DMS 273 (cell line): ENCODE measurements around the gene BABAM2.

Experiments used
- DNase-seq: peaks from one replicate; lab custom pipeline; 2025; ENCODE audit not compliant: unreplicated experiment; lab: John Stamatoyannopoulos, UW

The BABAM2 gene

DNA sequence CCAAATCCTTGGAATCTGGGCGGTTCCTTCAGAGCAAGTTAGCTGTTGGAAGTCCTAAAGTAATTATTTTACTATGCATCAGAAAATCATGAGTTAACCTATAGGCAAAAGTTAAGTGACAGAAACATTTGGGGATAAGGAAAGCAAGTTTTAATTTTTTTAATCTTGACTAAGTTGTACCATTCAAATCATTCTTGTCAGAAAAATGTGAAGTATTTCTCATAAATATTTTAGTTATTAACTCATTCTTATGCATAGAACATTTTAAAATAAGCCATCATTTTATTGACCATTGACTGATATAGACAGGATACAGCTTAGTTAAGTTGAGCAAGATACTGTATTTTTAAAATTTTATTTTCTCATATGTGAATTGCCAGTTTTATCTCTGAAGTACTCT, 403.9 kb downstream of the BABAM2 start:
- DNase-seq: no peak

DNA sequence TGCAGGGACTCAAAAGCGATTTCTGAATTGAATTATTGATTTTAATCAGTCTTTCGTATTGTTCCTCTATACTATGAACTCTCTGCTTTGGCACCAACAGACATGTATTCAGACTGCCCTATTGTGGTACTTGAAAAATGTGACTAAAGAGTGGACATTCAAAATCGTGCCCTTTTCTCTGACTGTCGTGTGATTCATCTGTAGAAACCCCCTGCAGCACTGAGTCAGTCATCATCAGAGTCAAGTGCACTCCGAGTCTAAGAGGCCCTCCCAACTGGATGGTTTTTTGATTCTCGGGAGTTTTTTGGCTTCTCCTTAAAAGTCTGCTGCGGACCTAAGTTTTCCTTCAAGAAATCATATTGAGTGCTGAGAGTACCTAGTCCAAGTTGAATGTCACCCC, 405.7 kb downstream of the BABAM2 start:
- DNase-seq: no peak

DNA sequence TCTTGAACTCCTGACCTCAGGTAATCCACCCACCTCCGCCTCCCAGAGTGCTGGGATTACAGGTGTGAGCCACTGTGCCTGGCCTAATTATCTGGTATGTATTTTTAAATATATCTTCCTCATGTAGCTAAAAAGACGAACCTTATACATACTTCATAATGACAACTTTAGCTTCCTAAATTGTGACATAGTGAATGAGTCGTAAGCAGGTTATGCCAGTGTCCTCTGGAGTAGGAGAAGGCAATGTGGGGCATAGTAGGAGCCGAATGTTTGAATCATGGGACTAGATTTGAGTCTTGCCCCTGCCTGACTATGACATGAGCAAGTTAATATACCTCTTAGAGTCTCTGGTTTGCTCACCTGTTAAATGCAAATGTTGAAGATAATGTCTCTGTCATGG, 406.4 kb downstream of the BABAM2 start:
- no peak for DNase-seq

DNA sequence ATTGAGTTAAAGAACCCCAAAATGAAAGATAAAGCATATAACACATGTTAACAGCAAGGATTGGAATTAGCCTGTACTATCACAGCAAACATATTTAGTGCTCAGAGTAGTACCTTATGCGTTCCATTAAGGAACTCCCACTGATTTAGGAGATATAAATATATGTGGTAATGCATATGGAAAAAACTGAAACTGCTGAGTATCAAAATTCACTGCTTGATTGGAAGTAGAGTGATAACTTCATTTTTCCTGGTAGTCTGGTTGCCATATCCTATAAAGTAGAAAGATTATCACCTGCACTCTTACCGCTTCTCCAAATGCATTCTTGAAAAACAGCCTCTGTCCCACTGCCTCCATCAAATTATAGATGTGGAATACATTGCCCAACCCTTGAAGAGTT, 407.0 kb downstream of the BABAM2 start:
- no peak for DNase-seq

DNA sequence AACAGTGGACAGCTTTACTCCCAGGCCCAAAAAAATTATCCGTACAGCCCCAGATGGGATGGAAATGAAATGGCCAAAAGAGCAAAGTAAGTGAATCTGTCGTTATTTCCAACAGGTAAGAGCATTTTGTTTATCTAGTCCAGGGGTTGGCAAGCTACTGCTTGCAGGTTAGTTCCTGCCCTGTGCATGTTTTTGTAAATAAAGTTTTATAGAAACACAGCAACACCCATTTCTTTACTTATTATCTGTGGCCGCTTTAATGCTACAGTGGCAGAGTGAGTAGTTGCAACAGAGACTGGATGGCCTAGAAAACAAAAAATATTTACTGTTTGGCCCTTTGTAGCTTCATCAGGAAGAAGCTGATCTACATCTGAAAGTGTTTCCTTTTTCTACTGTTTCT, 407.9 kb downstream of the BABAM2 start:
- no peak for DNase-seq

DNA sequence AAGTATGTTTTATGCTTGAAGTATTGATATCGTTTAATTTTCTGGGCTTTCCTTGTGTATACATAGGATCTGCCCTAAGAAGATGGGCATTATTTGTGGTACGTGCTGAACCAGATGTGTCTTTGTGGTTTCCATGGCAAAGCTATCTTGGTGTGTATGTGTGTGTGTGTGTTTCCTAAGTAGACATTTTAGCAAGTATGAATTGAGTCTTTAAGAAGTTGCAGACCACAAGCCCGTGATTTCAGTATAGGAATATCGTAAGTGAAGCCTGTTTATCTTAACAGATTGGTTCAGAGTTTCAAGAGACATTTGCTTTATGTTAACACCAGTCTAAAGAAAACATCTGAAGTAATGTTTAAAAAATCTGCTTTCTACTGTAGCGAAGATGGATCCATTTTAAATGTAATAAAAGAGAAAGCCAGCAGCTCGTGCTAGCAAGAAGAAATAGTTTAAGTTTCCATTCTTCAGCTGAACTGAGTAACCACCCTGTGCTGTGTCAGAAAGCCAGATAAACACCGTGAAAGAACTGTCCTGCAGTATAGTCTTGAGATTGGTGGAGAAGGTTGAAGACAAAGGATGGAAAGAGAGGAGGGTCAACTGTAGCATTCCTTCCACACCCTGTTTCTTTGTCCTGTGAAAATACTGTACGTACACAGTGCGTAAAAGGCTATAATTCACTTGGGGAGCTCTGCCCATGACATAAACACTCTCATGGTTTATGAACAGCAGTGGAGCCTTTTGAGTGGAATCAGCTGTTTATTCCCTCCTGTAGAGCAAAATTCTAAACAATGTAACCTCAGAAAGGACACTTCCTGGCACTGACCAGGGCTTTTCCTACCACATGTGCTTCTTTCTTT, 410.2 kb downstream of the BABAM2 start:
- no peak for DNase-seq

DNA sequence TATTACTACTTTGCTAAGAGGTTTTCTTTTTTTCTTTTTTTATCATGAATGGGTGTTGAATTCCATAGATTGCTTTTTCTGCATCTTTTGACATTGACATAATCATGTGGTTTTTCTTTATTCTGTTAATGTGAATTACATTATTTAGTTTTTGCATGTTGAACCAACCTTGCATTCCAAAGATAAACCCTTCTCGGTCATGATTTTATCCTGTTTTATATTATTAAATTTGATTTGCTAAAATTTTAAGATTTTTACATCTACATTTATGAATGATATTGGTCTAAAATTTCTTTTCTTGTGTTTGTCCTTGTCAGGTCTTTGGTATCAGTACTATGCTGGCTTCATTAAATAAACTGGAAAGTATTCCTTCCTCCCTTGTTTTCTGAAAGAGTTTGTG, 414.7 kb downstream of the BABAM2 start:
- DNase-seq: no peak

DNA sequence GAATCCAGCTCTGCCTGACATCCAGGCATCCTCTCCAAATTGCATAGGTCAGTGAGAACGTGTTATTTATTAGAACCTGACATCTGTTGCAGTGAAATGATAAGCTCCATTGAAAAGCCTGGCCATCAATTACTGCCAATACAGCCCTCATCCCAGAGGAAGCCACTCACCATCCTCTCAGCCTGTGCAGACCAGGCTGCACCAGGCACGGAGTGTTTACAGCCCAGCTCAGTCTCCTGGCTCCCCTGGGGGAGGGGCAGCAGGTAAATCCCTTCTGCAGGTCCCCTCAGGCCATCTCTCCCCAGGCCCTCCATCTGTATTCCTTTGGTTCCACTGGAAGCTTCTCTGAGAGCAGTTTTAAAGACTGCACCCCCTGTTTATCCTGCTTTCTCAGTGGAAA, 419.6 kb downstream of the BABAM2 start:
- no peak for DNase-seq

DNA sequence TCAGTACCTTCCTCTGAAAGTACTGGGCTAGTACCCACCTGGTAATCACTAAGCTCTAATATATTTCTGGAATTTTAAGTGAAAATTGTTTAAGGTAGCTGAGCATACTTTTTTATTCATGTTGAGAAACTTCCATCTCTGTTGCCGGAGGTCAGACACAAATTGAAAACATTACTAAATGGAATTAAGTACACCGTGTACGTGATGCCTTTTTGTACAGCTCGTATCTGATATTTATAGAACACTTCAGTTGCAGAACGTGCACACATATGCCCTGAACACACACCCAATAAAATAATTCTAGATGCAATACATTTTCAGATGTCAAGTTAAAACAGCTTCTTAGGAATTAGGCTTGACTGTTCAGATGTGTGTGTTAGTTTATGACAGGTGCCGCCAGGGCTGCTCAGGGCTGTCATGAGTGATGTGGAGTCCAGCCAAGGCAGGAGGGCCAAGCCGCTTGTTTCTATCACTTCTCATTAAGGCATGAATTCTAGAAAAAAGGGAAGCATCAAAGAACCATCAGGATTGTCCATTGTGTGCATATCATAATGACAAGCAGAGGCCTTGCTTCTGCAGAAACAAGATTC, 421.2 kb downstream of the BABAM2 start:
- DNase-seq: no peak

DNA sequence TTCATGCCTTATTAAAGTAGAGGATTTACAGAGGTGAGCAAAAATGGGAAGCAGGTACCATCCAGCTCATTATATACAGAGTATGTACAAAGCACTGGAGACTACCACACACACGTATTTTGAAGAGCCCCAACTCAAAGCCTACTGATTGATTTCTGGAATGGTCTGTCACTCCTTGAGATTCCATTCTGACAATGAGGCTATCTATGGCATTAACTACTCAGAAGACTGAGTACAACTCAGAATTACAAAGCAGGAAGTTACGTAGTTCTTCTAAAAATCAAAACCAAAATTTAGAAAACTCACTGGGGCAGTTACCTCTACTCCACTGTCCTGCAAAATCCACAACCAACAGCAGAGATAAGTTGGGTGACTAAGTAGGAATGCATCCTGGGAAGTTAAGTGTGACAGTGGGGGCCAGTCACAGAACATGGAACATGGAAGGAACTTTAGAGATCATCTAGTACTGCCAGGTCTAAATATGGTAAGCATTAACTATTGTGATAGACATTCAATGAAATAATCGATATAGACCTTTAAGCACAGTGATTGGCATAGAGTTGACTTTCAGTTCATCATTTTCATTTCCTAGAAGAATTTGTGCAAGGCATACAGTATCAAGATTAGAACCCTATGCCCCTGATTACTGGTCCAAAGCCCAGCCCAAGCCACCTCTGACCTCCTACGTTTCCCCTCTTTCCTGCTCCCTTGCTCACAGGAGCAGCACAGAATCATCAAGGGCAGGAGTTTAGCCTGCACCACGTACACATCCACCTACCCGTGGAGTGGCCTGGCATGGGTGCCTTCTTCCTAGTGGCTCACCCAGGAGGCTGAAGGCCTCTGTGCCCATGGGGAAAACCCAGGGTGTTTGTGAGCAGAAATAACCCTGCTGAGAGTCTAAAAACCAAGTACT, 422.0 kb downstream of the BABAM2 start:
- DNase-seq: no peak

DNA sequence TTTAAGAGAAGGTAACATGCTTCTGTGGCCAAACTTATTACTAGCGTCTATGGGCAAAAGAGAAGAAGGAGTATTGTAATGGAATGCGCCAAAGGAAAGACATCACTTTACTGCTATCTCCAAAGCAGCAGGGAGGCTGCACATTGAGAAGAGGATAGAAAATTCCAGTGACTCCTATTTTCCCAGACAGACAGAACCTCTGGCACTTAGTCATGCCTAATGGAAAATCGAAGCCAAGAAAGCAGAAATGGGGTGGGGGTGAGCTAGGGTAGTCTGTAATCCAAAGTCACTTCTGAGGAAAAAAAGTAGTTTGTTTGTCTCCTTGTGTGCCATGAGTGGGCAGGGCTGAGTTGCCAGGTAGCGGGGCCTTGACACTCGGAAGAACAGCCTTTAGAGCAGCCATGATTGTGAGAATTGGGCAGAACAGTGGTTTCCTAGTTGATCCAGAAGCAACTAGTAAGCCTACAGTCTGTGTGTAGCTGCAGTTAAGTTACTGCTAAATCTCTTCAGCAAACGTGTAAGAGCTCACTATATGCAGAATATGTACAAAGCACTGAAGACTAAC, 422.8 kb downstream of the BABAM2 start:
- no peak for DNase-seq

DNA sequence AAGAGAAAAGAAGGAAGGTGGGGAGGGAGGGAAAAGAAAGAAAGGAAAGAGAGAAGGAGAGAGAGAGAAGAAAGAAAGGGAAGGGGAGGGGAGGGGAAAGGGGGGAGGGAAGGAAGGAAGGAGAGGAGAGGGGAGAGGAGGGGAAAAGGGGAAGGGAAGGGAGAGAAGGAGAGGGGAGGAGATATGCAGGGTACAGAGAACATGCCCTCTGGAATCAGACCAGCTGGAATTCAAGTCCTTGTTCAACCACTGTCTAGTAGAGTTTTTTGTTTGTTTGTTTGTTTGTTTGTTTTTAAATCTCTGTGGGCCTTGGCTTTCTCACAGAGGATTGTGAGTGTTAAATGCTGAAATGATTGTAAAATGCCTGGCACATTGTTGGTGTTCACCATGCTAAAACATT, 424.4 kb downstream of the BABAM2 start:
- DNase-seq: no peak

DNA sequence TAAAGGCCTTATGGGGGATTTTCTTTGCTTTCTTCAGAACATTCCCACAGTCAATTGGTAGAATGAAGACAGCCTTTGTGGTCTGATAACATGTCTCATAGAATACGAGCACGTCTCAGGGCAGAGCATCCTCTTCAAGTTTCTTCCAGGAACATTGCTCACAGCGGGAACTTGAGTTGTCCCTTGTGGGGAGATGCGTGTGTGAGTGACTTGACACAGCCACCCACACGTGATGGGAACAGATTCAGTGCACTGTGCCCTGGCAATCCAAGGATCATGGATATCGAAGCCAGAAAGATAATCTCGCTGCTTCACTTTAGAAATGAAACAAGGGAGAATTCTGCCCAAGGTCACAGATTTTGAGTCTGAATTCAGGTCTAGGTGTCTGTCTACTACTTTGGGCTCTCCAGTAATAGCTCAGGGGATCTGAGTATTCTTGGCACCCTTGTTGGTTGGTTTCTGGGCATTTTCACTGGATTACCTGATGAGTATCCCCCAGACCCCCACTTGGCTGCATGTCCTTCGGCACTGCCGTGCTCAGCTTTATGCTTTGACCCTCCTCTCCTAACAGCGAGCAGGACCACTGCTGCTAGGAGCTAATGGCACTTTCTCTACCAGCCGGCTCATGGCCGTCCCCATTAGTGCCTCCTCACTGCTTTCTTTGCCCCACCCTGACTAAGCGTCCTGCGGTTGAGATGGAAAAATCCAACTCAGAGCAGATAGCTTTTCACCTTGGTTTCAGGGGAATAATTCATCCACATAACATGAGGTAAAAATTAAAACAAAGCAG, 426.2 kb downstream of the BABAM2 start:
- no peak for DNase-seq

DNA sequence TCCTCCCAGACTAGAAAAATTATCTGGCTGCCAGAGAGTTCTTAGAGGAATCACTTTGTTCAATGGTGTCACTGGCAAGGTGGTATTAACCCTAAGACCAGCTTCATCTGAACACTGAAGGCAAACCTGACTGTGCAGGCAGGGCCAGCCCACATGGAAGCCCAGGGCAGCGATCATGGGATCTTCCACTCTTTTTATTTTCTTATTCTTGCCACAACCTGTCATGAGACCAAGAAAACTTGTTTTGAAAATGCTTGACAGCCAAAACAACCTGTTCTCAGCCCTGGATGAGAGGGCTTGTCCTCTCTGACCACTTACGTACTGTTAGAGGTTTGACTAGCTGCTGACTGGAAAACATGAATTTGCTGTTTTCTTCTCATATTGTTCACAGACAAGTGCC, 426.9 kb downstream of the BABAM2 start:
- no peak for DNase-seq

DNA sequence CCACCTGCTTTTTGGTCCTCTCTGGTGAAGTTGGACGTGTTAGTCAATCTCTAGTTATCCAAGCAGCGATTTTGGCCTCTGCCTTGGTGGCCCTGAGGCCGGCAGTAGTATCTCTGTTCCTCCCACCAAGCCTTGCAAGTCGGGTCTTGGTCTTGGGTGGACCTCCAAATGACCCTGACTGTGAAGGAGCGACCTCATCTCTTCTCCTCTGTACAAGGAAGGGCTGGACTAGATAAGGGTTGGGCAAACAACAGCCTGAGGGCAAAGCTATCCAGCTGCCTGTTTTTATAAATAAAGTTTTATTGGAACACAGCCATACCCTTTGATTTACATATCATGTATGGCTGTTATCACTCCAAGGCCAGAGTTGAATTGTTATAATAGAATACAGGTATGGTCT, 427.5 kb downstream of the BABAM2 start:
- no peak for DNase-seq

DNA sequence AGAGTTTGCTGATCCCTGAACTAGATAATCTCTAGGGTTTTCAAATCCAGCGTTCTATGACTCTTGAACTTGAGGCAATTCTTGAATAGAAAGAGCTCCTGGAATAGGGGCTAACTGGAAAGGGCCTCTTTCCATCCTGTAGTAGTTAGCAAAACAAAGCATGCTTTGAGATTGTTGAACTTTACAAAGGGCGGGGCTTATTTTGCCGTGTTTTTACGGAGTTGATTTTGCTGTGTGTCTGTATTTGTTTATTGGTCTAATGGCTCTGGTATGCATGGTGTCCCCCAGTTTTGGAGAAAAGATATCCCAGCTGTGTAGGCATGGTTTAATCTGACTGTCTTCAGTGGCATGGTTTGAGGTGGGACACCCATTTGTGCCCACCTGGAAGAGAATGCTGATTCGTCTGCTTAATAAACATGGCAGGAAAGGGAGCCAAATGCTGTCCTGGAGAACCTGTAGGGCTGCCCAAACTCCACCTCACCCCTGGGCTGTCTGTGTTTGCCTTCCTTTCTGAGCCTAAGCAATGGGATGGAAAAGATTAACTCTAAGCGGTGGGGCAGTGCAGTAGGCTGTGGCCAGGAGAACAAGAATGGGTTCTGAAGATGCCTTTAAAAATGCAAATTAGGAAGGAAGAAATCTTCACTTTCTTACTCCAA, 428.1 kb downstream of the BABAM2 start:
- DNase-seq: no peak

DNA sequence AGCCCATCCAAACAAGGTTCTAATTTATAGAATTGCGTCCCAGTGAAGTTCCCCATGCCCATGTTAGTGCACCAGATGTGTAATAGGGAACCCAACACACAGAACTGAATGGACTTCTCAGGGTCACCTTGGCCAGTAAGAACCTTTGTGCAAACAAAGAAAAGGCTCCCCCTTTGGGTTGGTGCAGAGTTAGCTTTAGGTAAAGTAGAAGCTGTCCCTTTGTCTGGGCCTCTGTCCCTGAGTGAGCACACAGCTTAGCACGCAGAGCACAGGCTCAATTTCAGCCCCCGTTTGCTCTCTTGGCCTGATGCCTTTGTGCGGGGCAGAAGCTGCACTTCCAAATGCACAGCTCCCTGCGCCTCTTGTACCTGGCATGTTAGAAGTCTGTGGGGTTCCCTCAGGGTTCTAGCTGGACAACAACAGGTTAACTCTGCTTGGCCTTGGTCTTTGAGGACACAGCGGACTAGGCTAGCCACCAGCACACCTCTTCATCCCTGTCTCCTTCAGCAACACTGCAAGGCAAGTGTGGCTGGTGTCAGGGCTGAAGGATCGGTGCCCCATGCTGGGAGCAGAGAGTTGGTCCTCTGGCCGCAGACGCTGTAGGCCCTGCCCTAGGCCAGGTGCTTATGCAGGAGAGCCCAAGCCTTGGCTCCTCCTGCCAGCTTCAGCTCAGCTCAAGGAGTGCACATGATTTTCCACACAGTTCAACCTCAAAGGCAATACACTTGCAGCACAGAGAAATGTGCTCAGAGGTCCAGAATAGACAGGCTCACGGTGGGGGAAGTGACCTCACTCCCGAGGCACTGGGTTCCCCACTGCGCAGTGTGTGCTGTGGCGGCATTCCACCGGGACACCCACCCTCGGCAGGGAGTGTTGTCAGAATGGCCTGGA, 428.8 kb downstream of the BABAM2 start:
- DNase-seq: no peak

DNA sequence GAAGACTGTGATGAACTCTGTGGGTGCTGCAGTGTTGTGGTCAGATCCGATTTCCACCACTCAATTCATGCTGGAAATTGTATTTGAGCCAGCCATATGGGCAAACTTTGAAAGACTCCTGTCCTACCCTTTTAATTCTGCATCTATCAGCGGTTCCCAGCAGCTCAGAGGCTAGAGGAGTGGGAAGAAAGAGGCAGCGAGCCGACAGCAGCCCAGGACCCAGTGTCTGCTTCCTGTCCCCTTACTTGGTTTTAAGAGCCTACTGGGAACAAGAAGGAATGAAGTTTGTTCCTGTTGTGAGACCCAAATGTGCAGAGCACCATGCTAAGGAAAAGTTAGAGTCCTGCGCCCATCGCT, 429.5 kb downstream of the BABAM2 start:
- no peak for DNase-seq

DNA sequence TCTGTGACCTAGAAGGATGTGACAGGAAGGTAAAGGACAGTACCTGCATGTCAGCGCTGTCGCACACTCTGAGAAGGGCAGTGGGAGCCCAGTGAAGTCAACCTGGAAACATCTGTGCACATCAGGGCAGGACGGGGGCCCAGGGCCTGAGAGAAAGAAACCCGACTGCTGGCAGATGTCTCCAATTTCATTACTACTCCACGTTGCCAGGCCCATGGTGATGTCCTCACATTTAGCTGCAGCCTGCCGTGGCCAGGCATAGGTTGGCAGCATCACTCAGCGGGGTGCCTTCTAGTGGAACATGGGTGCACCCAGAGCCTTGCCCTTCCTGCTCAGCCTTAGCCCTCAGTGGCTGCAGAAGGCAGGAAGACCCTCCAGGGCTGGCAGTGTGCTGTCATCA, 429.8 kb downstream of the BABAM2 start:
- no peak for DNase-seq
